HG02798 (cell line): ENCODE results near the gene FOSL2.
"Not testable (repeated sequence)": the region's sequence is repeated elsewhere in the genome, so short reads cannot be mapped to it uniquely, and the experiment has no call there.

Experiments
- ATAC-seq: cut with Tn5 transposase; IDR thresholded peaks from one replicate; pipeline ENCODE4 v1.9.1; 2021; ENCODE audit warnings: mild to moderate bottlenecking; ENCODE audit not compliant: unreplicated experiment, poor library complexity

FOSL2 gene

DNA sequence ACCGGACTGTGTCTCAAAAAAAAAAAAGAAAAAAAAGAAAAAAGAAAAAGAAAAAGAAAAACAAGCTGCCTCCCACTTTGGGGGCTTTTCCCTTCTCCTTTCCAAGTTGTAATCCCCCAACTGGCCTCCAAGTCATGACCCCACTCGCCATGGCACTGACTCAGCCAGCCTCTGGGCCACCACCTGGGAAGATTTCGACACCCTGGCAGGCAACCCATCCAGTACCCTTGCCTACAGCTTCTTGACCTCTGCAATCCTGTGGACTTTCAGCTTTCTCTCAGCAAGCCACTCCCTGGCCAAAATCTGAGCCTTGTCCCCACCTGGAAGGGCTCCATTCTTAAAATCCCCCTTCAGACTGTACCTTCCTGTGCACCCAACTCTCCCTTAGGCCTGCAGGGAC lies 22.3 kb upstream of the FOSL2 start:
- no peak for ATAC-seq

DNA sequence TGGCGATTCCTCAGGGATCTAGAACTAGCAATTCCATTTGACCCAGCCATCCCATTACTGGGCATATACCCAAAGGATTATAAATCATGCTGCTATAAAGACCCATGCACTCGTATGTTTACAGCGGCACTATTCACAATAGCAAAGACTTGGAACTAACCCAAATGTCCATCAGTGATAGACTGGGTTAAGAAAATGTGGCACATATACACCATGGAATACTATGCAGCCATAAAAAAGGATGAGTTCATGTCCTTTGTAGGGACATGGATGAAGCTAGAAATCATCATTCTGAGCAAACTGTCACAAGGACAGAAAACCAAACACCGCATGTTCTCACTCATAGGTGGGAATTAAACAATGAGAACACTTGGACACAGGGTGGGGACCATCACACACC lies 20.9 kb upstream of the FOSL2 start:
- ATAC-seq = not testable (repeated sequence)

DNA sequence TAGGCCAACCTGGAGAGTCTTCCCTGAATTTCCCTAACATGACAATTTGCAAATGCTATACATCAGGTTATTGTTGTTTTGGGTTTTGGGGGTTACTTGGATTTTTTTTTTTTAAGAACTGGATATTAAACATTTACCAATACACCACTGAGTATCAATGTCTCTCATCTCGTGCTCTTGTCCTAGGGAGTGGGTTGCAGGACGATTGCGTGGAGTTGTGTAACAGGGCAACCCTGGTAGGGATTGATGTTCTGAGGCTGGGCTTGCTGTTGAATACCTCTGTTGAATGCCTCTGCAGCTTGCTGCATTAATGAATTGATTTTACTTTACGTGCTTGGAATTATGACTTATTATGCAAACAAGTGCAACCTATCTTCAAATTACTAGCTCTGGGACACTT lies 18.8 kb upstream of the FOSL2 start:
- ATAC-seq = no peak

DNA sequence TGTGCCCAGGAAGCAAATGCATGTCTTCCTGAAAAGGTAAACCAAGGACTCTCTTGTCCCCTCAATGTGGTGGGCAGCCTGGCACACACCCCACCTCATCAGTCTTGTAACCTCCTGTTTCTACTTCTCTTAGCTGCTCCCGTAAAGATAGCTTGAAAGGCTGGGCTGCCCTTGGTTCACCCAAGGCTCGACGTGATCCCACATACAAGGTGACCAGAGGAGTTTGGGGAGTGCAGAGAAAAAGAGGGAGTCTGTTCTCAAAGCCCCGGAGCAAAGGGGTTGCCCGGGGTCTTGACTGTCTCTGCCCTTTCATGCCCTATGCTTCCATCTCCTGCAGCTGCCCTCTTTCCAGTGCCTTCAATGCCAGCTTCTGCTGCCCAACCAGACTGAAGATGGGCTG lies 18.3 kb upstream of the FOSL2 start:
- ATAC-seq = no peak

DNA sequence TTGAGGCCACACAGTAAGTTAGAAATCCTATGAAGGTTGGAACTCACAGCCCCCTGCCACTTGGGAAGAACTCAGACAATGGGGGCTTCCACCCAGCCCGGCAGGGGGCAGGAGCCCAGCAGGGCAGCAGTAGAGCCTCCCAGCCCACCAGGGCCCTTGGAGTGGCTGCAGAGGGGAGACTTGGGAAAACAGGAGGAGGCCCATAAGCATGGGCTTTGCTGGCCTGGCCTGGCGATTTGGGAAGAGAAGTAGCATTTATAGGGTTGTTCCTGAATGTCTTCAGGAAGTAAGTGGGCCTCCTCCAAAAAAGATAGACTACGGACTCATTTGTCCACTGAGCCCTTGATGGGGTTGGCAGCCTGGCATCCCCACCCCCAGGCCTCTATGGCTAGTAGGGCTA lies 17.4 kb upstream of the FOSL2 start:
- ATAC-seq = no peak

DNA sequence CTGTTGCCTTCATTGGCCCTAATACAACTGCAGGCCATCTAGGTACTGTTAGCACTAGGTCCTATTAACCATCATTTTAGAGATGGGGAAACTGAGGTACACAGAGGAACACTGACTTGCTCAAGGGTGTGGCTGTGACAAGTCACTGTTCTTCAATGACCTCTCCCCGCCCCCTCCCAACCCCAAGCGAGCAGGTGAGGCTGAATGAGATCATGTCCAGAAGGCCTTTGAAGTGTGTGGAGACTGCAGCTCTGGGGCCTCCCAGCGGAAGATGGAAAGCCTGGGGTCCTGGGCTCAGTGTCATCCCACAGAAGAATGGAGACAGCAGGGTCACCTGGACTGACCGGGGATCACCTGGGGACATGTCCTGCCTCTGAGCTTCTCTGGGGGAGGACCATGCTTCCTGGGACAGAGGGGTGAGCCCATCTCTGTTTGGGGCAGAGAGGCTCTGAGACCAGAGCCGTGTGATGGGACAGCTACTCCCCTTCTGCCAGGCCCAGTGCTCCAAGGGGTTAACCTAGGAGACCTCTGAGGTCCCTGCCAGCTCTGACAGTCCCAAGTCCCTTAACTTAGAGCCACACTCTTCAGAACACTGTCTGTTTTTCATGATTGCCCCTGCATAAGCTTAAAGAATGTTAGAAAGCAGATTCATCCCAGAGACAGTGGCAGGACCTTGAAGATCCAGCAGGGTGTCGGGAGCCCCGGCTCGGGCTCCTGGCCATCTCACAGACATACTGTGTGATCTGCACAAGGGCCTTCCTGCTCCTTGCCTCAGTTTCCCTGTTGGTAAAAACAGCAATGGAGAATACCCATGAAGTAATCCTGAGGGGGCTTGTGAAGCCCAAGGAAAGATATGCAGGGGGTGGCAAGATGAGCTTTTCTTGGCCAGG lies 16.7 kb upstream of the FOSL2 start:
- ATAC-seq = no peak

DNA sequence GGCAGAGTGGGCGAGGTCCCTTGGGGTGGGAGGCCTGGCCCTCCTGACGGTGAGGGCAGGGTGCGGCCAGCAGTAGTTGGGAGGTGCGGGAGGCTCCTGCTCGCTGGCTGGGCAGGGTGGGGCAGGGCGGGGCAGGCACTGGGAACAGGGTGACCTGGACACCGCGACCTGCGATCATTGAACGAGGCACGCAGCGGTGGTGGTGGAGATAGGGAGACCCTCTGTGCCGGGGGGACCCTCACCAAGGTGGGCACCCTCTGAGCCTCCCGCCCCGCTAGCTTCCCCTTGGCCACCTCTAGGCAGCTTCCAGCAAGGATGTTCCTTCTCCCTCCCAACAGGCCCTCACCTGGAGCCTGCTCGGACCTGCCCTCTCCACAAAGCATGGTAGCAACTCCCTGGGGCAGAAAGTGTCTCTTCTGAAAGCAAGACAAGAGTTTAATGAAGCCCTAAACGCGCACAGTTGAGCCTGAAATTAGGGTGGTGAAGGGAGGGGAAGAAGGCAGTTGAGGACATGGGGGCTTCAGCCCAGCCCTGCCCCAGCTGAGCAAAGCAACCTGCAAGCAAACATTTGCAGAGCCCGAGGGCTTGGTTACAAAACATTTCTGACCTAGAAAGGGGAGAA lies 15.4 kb upstream of the FOSL2 start:
- ATAC-seq = no peak

DNA sequence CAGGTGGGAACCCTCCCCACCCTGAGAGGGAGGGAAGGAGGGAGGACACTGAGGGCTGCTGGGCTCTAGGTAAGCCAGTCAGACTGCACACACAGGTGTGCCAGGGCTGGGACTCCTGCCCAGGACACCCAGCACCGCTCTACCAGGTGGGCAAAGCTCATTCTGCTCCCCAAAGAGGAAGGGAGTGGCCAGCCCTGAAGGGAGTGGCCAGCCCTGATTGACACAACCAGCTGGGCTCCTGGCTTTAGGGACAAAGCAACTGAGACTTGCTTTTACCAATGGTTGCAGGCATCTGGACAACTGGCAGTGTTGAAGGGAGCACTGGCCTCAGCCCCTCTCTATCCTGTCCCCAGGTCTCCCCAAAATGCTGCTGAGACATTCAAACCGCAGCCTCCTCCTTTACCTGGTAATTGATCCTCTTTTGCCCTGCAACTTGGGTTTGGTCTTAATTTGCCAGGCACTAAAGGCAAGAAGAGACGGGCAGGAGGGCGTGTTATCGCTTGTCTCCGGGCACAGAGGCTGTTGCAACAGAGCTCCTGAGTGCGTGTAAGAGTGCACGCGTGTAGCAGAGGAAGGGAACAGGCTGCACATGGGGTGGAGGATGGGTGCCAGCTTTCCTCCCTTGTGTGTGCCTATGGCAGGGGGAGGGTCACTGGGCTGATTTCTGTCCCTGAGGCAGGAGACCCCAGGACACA lies 14.5 kb upstream of the FOSL2 start:
- ATAC-seq = no peak

DNA sequence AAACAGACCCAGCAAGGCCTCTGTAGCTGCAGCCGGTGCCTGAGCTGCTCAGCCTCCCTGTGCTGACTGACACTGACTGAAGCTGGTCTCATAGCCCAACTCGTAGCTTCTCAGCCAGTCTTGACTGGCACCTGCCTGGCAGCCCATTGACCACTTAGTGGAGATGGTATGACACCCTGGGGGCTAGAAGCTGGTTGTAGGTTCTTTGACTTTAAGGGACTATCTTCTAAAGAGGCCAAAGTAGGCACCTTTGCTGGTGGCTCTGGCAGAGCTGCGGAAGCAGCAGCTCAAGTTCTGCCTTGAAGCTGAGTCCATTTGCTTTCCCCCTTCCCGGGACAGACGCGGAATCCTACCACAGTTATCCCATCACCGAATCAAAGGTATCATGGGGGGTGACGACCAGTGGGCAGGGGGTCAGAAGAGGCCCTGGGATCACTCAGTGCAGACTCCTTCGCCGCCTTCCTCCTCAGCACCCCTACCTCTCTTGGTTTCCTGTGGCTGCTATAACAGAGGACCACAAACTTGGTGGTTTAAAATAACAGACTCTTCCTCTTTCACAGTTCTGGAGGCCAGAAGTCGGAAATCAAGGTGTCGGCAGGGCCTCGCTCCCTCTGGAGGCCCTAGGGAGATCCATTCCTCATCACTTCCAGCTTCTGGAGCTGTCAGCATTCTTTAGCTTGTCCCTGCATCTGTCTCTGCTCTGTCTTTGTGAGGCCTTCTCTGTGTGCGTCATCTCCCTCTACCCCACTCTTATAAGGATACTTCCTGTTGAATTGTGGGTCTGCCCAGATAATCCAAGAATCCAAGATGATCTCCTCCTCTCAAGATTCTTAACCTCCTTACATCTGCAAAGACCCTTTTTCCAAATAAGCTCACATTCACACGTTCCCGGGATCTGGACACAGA lies 13.7 kb upstream of the FOSL2 start:
- no peak for ATAC-seq

DNA sequence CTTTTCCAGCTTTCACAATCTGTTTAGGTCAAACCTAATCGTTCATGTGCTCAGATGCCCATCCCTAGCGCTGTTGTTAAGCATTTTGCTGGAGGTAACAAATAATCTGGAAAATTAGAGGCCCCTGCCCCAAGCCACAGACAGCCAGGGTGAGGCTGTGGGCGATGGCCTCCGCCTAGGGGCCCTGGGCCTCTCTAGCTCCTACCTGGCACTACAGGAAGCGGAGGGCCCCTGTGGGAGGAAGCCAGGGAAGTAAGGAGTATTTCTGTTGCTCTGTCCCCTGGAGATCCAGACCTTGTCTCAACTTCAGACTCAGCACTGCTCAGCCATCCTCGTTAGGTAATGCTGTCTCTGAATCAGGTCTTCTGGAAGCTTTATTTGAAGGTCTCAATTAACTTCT lies 12.4 kb upstream of the FOSL2 start:
- ATAC-seq = no peak

DNA sequence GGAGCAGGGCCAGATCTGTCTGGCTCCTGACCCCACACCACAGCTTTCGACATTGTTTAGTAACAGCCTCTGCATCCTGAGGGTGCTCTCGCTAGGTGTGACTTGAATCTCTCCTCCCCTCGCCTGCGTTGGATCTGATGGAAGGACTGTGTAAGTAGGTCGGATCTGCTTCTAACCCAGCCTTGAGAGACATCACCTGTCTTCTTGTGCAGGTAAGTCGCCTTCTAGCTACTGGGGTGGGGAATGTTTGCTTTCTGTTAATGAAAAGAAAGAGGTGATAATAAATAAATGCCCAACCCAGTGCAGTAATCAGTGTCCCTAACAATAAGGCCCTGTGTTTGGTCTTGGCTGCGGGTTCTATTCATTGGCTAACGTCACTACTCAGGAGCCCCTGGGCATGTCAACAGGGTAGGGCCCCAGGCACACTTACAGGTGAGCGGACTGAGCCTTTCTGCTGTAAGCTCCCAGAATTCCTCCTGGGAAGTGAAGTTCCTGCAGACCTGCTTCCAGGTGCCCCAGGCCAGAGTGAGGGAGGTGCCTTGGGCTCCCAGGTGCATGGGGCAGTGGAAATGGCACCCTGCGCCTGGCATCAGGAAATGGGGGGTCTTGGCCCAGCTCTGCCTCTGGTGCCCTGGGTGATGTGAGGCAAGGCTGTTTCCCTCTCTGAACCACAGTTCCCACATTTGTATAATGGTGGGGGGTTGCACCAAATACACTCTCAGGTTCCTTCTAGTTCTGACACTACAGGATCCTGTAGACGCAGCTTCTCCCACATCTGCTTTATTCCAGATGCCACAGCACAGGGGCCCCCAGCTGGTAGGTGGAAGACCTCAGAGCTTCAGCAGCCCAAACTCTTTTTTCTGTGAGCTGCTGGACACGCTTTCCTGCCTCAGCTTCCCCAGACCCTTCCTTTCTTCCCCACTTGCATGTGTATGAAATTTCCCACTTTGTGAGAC lies 11.2 kb upstream of the FOSL2 start:
- no peak for ATAC-seq

DNA sequence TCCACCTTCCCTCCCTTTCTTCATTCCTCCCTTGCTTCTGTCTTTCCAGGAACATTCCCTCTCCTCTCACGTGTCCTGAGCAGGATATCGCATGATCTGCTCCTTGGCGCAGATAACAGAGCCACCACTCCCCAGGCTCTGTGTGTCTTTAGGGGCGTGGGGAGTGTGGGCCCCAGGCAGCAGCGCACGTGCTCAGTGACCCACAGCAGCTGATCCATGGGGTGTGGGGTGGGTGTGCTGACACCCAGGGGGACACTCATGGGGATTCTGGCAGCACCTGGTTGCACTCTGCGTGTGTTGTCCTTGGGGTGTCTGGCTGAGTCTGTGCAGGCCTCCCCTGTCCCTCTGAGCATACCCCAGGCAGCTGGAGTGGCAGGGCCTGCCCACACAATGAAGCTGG lies 9.9 kb upstream of the FOSL2 start:
- no peak for ATAC-seq

DNA sequence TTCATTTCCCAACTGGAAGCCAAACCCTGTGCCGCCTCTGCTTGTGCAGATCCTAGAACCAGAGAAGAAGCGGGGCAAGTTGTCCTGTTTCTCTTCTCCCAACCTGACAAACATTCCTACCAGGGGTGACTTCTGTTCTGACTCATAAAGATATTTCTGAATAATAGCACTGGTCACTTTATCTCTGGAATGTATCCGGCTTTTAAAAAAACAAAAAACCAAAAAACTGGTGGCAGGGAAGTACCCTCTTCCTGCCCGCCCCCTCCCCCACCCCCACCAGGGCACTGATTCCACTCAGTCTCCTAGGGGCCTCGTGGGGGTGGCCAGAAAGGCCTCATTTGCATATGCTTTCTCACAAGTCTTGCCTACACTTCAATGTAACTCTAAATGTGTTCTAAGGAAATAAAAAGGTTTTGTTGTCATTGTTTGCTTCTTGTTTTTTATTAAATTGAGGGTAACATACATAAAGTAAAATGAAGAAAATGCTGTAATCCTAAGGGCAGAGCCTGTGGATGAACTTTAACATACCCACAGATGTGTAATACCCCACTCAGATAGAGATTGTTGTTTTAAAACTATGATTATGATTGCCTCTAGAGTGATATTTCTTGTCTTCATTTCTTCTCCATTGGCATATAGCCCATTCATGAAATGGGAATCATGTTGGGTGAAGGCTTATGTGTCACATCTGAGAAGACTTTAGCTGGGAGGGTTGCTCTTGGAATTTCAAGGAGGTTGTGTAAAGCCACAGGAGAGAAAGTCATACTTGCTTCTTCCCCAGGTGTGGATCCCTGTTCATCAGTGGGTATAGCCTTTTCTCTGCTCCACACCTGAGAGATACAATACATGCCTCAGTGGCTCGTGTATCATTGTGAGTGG lies 5.3 kb upstream of the FOSL2 start:
- no peak for ATAC-seq

DNA sequence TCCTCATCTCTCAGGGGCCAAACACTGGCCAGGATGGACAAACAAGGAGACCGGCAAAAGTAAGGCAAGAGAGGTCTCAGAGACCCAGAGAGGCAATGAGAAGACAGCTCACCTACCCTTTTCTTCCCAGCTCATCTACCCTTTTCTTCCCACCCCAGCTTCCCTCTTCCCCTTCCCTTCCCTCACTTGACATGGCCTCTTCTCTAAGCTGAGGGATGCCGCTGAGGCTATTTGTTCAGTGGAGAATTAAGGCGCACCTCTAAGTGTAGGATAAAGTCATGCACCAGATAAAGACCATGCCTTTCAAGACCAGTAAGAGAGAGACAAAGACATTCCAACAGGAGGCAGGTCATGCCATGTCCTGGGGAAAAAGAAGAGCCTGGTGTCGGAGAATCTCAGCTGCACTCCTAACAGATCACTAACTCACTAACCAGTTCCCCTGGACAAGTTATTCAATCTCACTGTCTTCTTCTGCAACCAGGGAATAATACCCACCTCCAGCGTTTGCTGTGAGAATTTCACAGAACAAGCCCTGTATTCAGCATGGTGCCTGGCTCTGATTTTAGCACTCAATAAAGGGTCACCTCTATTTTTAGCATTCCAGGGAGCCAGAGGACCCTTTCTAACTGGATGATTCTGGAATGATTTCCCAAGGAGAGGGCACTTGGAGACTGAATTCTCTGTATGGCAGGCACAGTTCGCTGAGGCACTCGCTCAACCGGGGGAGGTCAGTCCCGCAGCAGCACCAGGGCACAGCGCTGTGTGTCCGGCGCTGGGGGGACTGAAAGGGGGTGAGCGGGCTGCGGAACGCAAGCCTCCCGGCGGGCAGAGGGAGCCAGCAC lies 3.0 kb upstream of the FOSL2 start:
- ATAC-seq = no peak

DNA sequence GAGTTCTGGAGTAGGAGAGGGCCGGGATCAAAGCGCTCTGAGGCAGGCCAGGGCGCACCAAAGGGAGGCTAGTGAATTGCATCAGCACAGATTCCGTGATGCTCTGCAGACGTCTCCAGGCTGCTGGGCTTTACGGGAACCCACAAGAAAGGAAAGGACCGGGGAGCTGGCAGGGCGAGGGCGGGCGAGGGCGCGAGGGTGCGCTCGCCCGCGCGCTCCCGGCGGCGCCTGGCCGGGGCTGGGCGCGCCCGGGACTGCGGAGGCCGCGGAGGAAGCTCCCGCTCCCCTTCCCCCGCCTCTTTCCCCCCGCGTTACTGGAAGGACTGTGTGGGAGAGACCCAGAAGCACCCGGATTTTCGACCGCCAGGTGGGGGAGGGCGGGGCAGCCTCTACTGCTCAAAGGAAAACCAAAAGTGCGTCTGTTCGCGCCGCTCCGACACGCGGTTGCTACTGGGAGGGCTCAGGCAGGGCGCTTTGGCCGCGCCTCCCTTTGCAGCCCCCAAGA lies 2.4 kb upstream of the FOSL2 start:
- ATAC-seq = peak; percentile 23

DNA sequence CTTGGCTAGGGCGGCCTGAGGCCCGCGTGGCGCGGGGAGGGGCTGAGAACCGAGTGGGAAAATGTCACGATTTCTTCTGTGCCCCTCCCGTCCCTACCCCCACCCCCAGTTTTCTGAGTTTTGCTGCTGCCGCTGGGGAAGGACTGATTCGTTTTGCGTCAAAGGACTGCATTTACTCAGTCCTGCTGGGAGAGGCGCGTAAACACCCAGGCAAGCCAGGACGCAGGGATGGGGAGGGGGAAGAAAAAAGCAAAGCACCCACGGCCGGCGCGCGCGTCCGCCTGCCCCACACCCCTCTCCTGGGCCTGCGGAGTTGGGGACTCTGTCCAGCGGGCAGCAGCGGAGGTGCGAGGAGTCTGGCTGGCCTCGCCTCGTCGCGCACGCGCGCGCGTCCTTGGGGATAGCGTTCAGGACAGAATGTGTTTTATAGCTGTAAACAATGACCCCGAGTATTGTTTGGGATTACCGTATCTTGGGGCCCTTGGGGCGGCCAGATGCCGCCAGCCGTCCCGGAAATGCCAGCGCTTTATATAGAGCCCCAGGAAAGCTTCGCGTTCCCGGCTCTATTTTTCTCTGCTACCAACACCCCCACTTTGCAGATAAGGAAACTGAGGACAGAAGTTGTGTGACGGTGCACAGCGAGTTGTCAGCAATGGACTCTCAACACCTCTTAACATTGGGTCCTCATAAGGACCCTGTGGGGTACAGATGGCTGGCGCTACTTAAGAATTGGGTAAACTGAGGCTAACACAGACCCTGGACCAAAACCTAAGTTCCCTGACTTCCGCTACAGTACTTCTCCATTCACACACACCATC lies 1.7 kb upstream of the FOSL2 start:
- ATAC-seq = no peak
